GM12878 (cell line): ENCODE data around the gene CYB5D1. TPM values are rescaled to one million over a fixed set of nuclear protein-coding genes. Genes with fewer than 3 reads are reported as not detected.

Experiments used
- ATF7 ChIP-seq: fragments of 450-650 bp; IDR thresholded peaks from 2 replicates; pipeline ENCODE4 v1.6.1; 2016; ENCODE audit warnings: low read depth, mild to moderate bottlenecking
- CBFB ChIP-seq: IDR thresholded peaks from 2 replicates; pipeline ENCODE4 v1.6.1; 2016; ENCODE audit warnings: antibody characterized with exemption, low read depth
- CREB1 ChIP-seq: IDR thresholded peaks from 2 replicates; pipeline ENCODE4 v1.6.1; 2012; ENCODE audit warnings: low read depth, mild to moderate bottlenecking, inconsistent platforms
- EED ChIP-seq: sonication (generic); IDR thresholded peaks from 2 replicates; pipeline ENCODE4 v1.6.1; 2016; ENCODE audit warnings: antibody characterized with exemption, low read depth
- ETV6 ChIP-seq, 2 experiments: fragments of 450-650 bp in 1 of 2; IDR thresholded peaks in 1 of 2; conservative IDR thresholded peaks in 1 of 2; 2 replicates each; pipeline ENCODE4 v1.6.1; 2014; ENCODE audit warnings: antibody characterized with exemption in 1 of 2, borderline replicate concordance in 1 of 2, low read depth in 1 of 2, mild to moderate bottlenecking in 1 of 2, moderate library complexity in 1 of 2
- FOXM1 ChIP-seq: IDR thresholded peaks from 2 replicates; pipeline ENCODE4 v1.6.1; 2012; ENCODE audit warnings: low read depth, mild to moderate bottlenecking, inconsistent platforms, low read length, moderate library complexity
- HDAC6 ChIP-seq: fragments of 200-600 bp; sonication (generic); IDR thresholded peaks from one replicate; pipeline ENCODE4 v1.8.0; 2017; ENCODE audit warnings: antibody characterized with exemption; ENCODE audit not compliant: unreplicated experiment
- JUND ChIP-seq: IDR thresholded peaks from 2 replicates; pipeline ENCODE4 v1.6.1; 2012; ENCODE audit warnings: low read depth, mild to moderate bottlenecking, low read length, improper control_type of control experiment, moderate library complexity
- NR2C2 ChIP-seq: IDR thresholded peaks from 2 replicates; pipeline ENCODE4 v1.6.1; 2011; ENCODE audit warnings: borderline replicate concordance, low read depth; ENCODE audit not compliant: control insufficient read depth, insufficient read length
- RAD51 ChIP-seq: fragments of 450-650 bp; IDR thresholded peaks from 2 replicates; pipeline ENCODE4 v1.6.1; 2016; ENCODE audit warnings: moderate library complexity, mild to moderate bottlenecking, inconsistent platforms
- REST ChIP-seq: IDR thresholded peaks from 2 replicates; pipeline ENCODE4 v1.6.1; 2012; ENCODE audit warnings: mild to moderate bottlenecking, low read depth, low read length
- RFX5 ChIP-seq: IDR thresholded peaks from 2 replicates; pipeline ENCODE4 v1.6.1; 2011; ENCODE audit warnings: low read depth, low read length, improper control_type of control experiment
- SMAD1 ChIP-seq: fragments of 450-650 bp; IDR thresholded peaks from 2 replicates; pipeline ENCODE4 v1.6.1; 2018; ENCODE audit warnings: mild to moderate bottlenecking, low read depth; ENCODE audit not compliant: partially characterized antibody
- SMC3 ChIP-seq: IDR thresholded peaks from 2 replicates; pipeline ENCODE4 v1.6.1; 2011; ENCODE audit warnings: low read length, improper control_type of control experiment, borderline replicate concordance
- SREBF1 ChIP-seq: IDR thresholded peaks from 2 replicates; pipeline ENCODE4 v1.6.1; 2012; ENCODE audit warnings: mild to moderate bottlenecking, low read length
- SREBF2 ChIP-seq: IDR thresholded peaks from 2 replicates; pipeline ENCODE4 v1.6.1; 2012; ENCODE audit warnings: mild to moderate bottlenecking, low read length
- TCF3 ChIP-seq: IDR thresholded peaks from 2 replicates; pipeline ENCODE4 v1.6.1; 2012; ENCODE audit warnings: low read depth, mild to moderate bottlenecking, low read length, borderline replicate concordance; ENCODE audit not compliant: insufficient read depth
- ZBED1 ChIP-seq: IDR thresholded peaks from 2 replicates; pipeline ENCODE4 v1.6.1; 2016; ENCODE audit warnings: borderline replicate concordance
- ZBTB40 ChIP-seq: fragments of 450-650 bp; IDR thresholded peaks from 2 replicates; pipeline ENCODE4 v1.6.1; 2016; ENCODE audit warnings: mild to moderate bottlenecking, moderate library complexity, borderline replicate concordance
- ZNF24 ChIP-seq: fragments of 450-650 bp; IDR thresholded peaks from 2 replicates; pipeline ENCODE4 v1.6.1; 2017; ENCODE audit warnings: antibody characterized with exemption, mild to moderate bottlenecking
- ZZZ3 ChIP-seq: IDR thresholded peaks from 2 replicates; pipeline ENCODE4 v1.6.1; 2011; ENCODE audit warnings: low read depth; ENCODE audit not compliant: control insufficient read depth, insufficient read length
- polyA plus RNA-seq, 11 experiments: library from polyadenylated mRNA; depleted of rRNA in 4 of 11; unstranded in 6 of 11; stranded (reverse) in 5 of 11; fragments of >200 nt; fragmentation: Nextera tagmentation in 4 of 11; fragmentation: Illumina TruSeq in 1 of 11; extraction: Ambion mirVana in 4 of 11; extraction: Trizol in 1 of 11; gene quantifications; 1 replicate in 1 of 11; 2 replicates in 10 of 11; pipeline versions ENCODE4 v1.2.1 to v1.2.3, GENCODE V29; 2011 to 2016; ENCODE audit warnings: inconsistent platforms in 2 of 11, missing spikeins in 2 of 11, low read depth in 1 of 11
- total RNA-seq, 4 experiments: library from RNA; depleted of rRNA in 3 of 4; stranded (reverse); fragments of >200 nt in 3 of 4; fragmentation: Illumina TruSeq in 1 of 4; extraction: Trizol in 1 of 4; gene quantifications; 2 replicates each; pipeline versions ENCODE4 v1.2.1 to v1.2.3, GENCODE V29; 2013 to 2021
- TF ChIP-seq, protein P1 (sequence below): fragments of 450-650 bp; IDR thresholded peaks from 2 replicates; pipeline ENCODE4 v1.6.1; 2017; ENCODE audit warnings: low read depth, mild to moderate bottlenecking, moderate library complexity

Gene CYB5D1
- total and polyA plus RNA-seq, 10 of the 15 experiments (the other 5 are each of a cell fraction or from before 2014, with no cell fraction given), result 1.6 to 8.7 (median 6.4) TPM

DNA sequence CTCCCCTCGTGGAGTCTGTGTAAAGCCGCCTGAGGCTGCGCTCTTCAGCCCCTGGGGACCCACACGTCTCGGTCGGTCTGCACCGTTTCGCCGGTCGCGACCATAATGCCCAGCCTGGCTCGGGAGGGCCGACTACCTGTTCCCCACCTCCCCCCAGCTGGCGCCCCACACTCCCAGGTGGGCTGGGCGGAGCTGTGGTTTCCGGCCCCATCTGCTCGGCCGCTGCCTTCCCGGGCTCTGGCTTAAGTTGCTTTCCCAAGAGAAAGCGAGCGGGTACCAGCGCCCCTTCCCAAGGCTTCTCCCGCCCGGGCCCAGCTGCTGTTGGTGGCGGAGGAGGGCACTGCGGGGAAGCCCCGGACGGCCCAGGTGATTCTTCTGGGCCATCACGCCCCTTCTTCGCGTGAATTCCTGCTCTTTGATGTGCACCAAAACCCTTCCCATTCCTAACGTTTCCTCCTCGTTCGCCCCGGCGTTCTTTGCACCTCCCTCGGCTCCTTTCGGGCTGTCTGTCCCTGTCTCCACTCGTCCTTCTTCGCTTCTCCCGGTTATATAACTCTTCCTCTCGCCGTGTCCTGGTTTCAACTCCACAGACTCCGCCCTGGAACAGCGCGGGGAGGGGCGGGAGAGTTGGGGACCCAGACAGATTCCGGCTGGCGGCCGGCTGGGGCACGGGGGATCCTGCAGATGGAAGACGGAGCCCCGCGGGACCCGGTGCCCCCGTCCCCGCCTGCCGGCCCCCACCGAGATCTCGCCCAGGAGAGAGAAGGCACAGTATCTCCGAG, 21.8 kb upstream of the CYB5D1 start (continued):
- TF ChIP-seq ZZZ3, result no peak
- no peak for TF ChIP-seq FOXM1
- no peak for TF ChIP-seq SMC3
- TF ChIP-seq SREBF1, result no peak
- no peak for TF ChIP-seq REST
- TF ChIP-seq HDAC6, result no peak
- peak; percentile 94 for TF ChIP-seq TCF3
- TF ChIP-seq ZBED1, result no peak
- TF ChIP-seq CREB1, result no peak
- TF ChIP-seq ETV6 (conservative IDR thresholded peaks at IDR 0.05 in 1 of 2, IDR thresholded peaks at IDR 0.05 in 1 of 2; ENCODE audit: borderline replicate concordance in 1 of 2, low read depth in 1 of 2), result no peak
- TF ChIP-seq ZBTB40, result no peak
- no peak for TF ChIP-seq SMAD1
- TF ChIP-seq SREBF2, result no peak
- TF ChIP-seq EED, result peak; percentile 31
- TF ChIP-seq ATF7, result no peak
- TF ChIP-seq JUND, result no peak
- TF ChIP-seq, protein P1, sequence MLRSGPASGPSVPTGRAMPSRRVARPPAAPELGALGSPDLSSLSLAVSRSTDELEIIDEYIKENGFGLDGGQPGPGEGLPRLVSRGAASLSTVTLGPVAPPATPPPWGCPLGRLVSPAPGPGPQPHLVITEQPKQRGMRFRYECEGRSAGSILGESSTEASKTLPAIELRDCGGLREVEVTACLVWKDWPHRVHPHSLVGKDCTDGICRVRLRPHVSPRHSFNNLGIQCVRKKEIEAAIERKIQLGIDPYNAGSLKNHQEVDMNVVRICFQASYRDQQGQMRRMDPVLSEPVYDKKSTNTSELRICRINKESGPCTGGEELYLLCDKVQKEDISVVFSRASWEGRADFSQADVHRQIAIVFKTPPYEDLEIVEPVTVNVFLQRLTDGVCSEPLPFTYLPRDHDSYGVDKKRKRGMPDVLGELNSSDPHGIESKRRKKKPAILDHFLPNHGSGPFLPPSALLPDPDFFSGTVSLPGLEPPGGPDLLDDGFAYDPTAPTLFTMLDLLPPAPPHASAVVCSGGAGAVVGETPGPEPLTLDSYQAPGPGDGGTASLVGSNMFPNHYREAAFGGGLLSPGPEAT, result no peak
- TF ChIP-seq RFX5, result no peak
- TF ChIP-seq RAD51, result no peak
- no peak for TF ChIP-seq NR2C2
- no peak for TF ChIP-seq ZNF24
- peak; percentile 62; the same call in 1 of the 2 replicates for TF ChIP-seq CBFB
